UCSD-AML1 (cell line): ENCODE results near the gene ANXA6.

Source experiments
- DNase-seq: peaks from one replicate; lab custom pipeline; 2025; ENCODE audit not compliant: unreplicated experiment; lab: John Stamatoyannopoulos, UW

The ANXA6 gene

DNA sequence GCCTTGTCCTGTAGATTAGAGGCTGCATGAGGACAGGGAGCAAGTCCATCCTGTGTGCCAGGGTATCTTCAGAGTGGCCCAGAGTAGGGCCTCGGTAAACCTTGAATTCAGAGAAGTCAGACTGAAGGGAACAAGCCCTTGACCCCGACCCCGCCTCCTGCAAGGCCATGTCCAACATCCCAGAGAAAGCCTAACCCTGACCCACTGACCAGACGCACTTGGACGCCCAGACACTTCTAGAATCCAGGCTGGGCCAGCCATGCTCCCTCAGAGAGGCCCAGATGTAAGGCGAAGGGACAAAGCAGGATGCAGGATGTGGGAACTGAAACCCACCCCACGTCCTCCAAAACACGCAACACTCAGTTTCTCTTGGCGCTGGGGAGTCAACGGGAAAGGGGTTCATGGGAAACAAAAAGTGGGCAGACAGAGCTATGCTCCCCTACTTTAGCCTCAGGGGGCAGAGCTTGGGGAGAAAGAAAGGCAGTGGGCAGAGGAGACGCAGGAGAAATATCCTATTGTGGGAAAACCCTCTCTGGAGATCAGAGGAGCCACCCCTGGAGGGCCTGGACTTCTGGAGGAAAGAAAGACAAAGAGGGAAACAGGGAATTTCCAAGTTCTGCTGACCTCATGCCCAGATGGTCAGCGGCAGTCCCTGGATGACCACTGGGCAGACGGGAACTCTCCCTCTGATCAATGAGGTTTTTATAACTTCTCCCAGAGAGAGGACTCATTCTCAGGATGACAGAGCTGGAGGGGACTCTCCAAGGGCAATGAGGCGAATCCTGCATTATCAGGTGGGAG, 89.7 kb downstream of the ANXA6 start:
- DNase-seq: no peak

DNA sequence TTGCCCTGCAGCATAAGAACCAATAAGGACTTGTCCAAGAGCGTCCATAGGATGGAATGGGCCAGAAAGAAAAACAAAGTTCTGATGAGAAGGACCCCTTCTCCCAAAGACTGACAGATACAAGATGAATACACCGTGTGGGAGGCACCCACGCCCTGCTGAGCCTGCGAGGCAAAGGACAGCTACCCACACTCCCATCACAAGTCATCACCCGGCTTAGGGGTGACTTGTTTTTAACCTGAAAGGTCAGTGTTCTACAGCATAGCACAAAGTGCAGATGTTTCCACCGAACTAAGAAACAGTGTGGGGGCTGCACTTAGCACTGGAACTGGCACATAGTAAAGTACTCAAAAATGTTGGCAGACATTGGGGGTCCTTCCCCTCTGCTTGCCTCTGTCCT, 90.7 kb downstream of the ANXA6 start:
- no peak for DNase-seq

DNA sequence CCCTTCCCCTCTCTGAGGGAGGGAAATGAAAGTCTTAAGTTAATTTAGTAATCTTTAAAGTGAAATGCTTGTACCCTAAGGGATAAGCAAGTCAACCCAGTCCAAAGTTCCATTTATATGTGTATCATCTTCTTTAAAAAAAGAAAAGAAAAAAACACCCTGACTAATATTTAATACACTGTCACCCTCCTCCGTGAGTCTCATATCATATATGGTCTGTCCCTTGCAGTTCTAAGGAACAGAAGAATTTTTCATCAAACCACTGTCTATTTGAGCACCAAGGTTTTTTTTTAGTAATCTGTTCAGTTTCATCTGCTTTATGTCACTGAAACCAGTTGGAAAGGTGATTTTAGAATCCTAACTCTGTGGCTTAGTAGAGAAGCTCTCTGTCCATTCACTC, 92.0 kb downstream of the ANXA6 start:
- no peak for DNase-seq

DNA sequence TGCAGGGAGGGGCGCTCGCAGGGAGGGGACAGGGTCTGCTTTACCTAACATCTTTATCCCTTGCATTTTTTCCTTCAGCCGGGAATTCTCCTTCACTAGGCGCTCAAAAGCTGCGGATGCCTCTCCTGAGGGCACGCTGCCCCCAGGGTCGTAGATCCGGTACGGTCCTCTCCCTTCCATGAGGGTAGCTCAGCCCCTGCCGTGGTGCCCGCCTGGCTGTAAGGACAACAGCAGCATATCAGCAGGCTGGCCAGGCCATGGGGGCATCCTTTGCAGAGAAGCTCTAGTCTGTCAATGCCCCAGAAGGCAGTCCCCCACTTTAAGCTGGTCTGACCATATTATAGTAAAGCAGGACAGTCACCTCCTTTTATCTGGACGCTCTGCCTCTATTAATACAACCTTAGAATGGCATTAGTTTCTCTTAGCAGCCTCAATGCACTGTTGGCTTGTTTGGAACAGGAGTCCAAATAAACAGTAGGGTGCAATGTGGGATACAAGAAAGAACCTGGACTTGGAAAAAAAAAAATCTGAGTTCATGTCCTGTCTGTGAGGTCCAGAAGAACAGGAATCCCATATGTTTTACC, 92.6 kb downstream of the ANXA6 start:
- DNase-seq: no peak

DNA sequence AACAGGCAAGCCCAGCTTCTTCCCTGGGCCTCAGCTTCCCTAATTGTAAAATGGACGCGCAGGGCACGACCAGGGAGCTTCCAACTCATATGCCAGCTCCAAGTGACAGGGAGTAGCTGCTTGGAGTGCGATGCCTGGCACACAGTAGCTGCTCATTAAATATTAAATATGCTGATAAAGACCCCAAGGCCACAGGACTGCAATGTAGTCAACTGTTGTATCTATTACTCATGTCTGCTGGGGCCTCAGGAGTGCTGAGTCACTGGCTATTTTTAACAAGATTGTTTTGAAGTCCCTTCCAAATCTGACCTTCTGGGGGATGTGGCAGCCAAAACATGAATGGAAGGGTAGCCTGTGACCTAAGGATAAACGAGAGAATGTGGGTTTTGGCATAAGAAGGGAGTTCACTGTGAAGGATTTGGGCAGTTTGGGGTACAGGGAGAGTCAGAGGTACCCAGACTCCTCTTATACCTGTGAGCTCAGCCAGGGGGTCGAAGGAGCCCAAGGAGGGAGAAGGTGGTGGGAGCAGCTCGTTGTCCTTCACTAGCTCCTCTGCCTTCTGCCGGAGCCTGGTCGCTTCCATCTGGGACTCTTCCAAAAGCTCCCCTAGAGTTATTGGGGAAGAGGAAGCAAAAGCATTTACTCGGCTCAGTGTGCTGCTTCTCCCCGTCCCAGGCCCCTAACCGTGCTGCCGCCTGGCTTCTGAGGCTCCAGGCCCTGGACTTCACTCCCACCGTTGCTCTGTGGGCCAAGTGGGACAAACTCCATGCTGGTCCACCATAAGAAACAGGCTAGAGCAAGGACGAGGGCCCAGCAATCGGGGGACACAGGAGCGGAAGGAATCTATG, 94.2 kb downstream of the ANXA6 start:
- no peak for DNase-seq

DNA sequence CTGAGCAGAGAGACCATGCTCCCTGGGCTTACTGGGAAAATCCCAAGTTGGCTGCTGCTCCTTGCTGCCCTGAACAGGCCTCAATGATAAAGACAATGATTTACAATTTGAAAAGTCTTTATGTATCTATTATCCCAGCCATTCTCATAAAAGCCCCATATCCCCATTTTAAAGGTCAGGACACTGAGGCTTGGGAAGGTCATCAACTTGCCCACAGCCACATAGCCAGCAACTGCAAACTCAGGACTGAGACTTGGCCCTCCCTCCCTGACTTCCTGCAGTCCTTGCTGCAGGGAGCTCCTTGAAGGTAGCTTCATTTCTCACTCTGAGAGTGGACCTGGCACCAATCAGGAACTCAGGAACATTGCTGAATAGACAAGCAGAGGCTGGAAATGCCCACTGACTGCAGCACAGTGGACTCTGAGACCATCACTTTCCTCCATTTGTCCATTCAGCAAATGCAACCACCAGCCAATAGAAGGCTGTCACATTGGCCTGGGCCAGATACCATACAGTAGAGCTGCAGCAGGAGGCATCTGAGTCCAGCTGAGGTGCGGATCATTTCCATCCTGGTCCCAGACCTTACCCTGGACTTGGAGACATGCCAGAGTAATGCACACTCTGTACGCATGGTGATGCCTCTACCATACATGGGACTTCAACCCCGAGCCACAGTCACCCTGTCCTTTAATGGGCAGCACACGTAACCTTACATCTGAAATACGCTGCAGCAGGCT, 95.0 kb downstream of the ANXA6 start:
- DNase-seq: no peak

DNA sequence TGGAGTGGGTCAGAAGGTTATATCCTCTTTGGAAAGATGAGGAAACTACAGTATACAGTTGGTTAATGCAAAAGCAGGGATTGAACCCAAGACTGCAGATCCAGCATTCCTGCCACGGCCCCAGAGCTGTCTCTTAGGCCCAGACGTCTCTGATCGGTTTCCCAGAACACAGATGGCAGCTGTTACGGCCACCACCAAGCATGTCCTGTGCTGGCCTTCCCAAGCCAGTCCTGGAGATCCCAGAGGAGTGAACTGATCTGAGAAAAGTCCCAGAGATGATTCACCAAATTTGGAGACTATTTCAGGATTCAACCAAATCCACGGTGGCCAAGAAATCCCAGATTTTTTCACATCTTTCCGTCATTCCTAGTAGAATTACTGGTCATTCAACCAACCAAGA, 96.8 kb downstream of the ANXA6 start:
- DNase-seq: no peak

DNA sequence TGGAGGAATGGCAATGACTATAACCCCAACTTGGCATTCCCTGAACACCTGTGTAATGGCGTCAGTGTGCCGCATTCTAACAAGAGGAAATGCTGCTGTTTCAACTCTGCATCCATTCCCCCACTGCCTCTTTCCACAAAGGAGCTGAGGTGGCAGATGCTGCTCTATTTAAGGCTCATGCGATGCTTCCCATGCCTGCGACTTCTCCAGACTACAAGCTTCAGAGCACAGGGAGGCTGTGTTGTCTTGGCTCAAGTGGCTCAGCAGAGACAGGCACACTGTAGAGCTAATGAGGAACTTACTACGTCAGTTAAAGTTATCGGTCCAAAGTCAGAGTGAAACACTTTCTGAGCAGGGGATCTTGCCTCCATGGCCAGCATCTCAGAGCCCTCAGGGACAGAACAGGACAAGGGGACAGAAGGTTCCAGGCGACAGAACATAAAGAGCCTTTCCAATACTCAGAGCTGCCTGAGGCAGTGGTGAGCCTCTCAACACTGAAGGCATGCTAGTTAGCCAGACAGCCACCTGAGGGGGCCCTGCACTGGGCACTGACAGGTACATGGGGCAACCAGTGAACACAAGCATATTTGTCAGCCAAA, 98.6 kb downstream of the ANXA6 start:
- DNase-seq: no peak

DNA sequence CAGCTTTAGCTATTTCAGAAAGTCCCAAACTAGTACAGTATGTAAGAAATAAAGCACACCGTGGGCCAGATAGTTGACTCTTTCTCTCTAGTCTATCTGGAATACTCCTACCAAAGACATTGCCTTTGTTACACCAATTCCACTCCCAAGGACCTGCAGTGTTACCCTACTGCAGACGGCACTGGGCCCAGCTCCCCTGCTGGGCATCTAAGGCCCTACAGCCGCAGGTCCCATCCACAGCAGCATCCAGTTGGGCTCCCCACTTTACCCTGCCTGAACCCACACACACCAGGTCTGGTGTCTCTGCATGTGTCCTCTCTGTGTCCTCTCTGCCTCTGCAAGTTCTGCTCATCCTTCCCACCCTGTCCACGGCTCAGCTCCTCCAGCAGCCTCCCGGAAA, 99.3 kb downstream of the ANXA6 start:
- no peak for DNase-seq

DNA sequence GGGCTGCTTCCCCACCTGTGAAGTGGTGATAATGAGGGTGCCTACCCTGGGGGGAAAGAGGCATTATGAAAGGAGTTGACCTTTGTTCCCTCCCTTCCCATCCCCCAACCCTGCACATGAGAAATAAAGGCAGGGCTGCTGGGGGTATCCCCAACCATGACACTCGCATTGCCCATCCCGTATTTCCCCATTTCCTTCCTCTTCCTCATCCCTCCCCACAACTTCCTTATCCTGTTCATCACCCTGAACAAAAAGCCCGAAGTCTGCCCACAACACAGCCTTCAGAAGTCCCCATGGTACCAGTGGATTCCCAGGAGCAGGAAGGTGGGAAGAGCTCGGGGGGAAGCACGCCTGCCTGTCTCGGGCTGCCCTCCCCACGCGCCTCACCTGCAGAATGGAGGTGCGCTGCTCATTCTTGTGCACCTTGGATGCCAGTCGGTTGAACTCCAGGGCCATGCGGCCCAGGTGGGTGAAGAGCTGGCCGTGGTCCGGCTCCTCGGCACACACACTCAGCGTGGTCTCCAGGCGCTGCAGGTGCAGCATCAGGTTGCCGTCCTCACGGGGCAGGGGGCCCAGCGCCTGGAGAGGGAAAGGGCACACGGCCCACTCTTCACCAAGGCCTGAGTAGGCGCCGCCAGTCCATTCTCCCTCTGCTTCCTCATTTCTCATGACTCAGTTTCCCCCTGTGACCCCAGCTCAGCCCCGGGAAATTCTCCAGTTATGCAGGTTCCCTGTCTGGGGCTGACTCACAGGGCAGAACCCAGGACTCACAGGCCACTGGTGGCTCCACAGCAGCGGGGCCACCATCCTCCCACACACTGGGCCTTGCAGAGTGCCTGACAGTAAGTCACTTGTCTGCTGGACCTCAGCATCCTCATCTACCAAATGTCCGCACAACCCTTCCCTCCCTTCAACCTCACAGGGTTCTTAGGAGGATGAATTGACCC, 100.9 kb downstream of the ANXA6 start:
- DNase-seq: no peak

DNA sequence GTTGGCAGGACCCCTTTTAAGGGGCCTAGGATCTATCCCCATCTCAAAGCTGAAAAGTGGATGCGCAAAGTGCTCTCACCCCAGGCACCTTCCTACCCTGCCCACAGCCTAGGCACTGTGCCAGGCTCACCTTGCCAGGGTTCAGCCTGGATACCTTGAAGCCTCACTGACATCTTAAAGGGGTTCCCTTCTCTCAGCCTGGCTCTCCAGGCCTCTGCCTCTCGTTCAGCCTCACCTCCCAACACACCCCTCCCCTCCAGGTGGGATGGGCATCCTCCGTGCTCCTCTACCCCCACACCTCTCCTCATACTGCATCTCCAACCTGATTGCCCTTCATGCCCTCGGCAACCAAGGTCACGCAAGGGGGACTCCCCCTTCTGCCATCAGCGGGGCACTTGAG, 102.2 kb downstream of the ANXA6 start:
- DNase-seq: no peak

DNA sequence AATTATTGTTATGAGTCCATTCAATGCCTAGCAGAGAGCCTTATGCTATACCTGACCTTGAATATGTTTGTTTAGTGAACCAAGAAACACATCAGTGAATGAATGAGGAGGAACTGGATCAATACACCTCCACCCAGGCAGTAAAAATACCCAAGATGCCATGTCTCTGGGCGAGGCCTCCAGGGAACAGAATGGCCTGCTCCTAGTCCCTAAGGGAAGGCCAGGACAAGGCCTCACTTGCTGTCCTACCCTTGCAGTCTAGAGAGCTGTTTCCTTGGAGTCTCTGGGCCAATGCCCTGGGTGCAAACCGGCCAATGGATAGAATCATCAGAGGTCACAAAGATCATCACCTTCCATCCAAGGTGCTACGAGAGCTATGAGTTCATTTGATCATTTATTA, 102.9 kb downstream of the ANXA6 start:
- DNase-seq: no peak

DNA sequence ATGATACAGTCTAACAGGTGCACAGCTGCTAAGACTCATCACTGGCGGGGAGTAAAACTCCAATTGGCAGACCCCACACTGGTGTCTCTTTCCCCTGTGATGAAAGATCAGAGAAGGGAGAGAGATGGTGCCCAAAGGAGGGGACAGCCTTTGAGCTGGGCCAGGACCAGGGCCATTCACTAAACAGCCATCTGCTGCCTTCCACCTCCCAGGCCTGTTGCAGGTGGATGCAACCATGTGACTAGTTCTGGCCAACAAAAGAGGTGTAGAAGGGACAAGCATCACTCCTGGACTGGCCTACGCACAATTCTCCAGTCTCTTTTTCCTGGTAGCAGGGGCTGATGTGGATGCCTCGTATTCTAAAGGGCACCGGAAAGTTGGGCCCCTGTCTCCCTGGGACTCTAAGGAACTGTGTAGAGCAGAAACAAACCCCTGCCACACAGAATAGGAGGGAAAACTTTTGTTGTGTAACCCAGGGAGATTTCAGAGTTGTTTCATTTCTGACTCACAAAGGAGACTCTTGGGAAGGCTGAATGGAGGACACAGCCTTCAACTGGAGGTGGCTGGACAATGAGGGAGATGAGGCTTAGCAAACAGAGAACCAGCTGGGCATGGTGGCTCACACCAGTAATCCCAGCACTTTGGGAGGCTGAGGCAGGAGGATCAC, 103.7 kb downstream of the ANXA6 start:
- no peak for DNase-seq

DNA sequence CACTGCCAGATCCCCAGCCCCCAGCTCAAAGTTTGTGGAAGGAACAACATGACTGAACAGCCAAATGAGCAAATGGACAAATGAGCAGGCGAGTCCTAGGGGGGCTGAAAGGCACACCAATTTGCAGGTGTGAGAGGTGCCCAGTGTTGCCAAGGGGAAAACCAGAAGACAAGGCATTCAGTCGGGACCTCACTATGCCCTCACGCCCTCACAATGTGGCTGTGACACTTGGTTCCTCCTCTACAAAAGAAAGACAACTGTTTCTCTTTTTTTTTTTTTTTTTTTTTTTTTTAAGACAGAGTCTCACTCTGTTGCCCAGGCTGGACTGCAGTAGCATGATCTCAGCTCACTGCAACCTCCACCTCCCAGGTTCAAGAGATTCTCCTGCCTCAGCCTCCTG, 104.7 kb downstream of the ANXA6 start:
- no peak for DNase-seq

DNA sequence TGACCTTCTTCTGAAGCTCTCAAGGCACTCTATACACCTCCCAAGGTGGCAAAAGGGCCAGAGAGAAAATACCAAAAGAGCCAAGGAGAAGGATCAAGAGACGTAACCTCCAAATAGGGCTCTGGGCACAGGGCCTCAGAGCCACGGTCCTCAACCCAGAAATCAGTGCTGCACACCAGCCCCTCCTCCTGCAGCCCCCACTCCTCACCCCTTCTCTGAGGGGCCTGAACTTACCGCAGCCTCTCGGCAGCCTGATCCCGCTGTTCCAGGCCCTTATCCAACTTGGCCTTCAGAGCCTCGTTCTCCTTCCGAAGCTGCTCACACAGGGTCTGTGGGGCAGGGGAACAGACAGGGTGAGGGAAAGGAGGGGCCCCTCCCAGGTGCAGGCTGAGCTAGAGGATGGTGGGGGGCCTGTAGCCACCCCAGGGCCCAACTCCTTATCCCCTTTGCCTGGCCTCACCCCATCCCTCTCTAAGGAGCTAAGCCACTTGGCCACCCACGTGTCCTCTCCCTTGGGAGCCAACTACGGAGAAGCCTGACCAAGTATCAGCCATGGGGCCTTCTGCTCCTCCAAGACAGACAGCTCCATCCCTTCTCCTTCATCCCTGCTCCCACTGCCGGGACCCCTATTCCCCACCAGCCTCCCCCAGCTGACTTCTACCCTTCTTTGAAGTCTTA, 105.5 kb downstream of the ANXA6 start:
- DNase-seq: no peak

DNA sequence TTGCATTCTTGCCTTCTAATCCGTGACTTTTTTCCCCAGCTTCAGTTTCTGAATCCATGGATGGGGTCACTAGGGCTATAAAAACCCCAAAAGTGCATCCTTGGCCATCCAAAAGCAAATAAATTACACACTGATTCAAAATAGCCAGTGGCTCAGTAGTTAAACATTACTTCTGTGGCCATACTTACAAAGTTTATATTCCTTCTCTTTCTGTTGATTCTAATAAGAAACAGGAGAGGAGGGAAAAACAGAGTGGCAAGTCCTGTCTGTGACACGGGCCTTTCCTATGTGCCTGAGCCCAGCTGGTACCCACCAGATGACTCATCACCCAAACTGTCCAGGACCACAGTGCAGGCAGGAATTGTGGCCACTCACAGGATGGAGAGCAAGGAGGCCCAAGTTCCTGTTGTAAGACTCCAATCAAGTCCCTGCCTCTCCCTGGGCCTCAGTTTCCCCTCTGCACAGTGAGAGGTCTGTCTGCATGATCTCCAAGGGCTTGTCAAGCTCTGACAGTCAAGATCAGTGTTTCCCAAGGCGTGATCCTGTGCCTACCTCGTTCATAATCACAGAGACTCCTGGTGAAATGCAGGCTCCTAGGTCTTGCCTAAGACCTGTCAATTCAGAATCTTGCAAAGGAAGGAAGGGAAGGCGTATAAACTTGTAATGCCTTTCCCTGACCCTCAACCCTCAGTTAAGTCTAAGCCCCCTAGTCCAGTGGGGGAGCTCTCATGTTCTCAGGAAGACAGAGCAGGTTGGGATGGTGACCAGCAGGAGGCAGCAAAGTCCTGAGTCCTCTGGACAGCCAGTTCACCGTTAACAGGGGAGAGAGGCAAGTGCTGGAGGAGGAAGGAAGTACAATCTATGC, 106.3 kb downstream of the ANXA6 start:
- peak; percentile 76 for DNase-seq
